ENCODE results near the gene RAB31. TPM values are rescaled to one million over a fixed set of nuclear protein-coding genes. Genes with fewer than 3 reads are reported as not detected.

Gene RAB31
- total RNA-seq, 4 donors from 2014 or later: 94.0 to 145 (median 107) TPM

GRCh38 chr18:9827211-9827792 lies 119.2 kb downstream of the RAB31 start:
- DNase-seq (ENCODE audit: extremely low spot score): peak; percentile 72
- H3K4me3 ChIP-seq: no peak overlapping the region
- no peaks in the 10 kb centered on the region for H3K9me3 ChIP-seq
- H3K36me3 ChIP-seq: peaks cover 0 to 5% (median 0%) of the 10 kb centered on the region in 4 donors
- 68% methylated on average over 7 of the region's 7 CpGs for WGBS
- H3K4me1 ChIP-seq: peaks cover 30 to 71% (median 62%) of the 10 kb centered on the region in 4 donors
- peak overlapping the region; percentile 83 to 88 (median 86) for H3K27ac ChIP-seq (replicated peaks in 1 of 4)
- intact Hi-C loops (cut with DNase I): no loop called here
- no peaks in the 10 kb centered on the region for H3K27me3 ChIP-seq
- TF ChIP-seq EP300 (IDR thresholded peaks at IDR 0.05) (no peak), POLR2A (IDR thresholded peaks at IDR 0.05; ENCODE audit: low read depth) (no peak), CTCF (IDR thresholded peaks at IDR 0.05) (no peak), POLR2AphosphoS5 (IDR thresholded peaks at IDR 0.05) (no peak)

GRCh38 chr18:9827793-9828505 lies 119.8 kb downstream of the RAB31 start:
- Histone ChIP-seq H3K4me3 (no peak overlapping the region), H3K9me3 (no peaks in the 10 kb centered on the region), H3K4me1 (peaks cover 30 to 71% (median 62%) of the 10 kb centered on the region in 4 donors), H3K27ac (replicated peaks in 1 of 4) (peak overlapping the region; percentile 83 to 88 (median 86)), H3K27me3 (no peaks in the 10 kb centered on the region), H3K36me3 (peaks cover 0 to 8% (median 0%) of the 10 kb centered on the region in 4 donors)
- WGBS: 75% methylated on average over 14 of the region's 14 CpGs
- intact Hi-C loops (cut with DNase I): no loop called here
- peak; percentile 91 for DNase-seq (ENCODE audit: extremely low spot score)
- TF ChIP-seq POLR2A (IDR thresholded peaks at IDR 0.05; ENCODE audit: low read depth): peak; percentile 2
- TF ChIP-seq CTCF (IDR thresholded peaks at IDR 0.05): no peak
- peak in 1 of 2 donors; percentile 56 for TF ChIP-seq POLR2AphosphoS5 (IDR thresholded peaks at IDR 0.05)

GRCh38 chr18:9828506-9829396 lies 120.7 kb downstream of the RAB31 start:
- Histone ChIP-seq H3K27ac (replicated peaks in 1 of 4) (peak overlapping the region in 3 of 4 donors; percentile 83 to 88 (median 87)), H3K4me1 (peaks cover 29 to 68% (median 56%) of the 10 kb centered on the region in 4 donors)
- intact Hi-C loops (cut with DNase I): no loop called here

GRCh38 chr18:9829397-9829712 lies 121.3 kb downstream of the RAB31 start:
- TF ChIP-seq POLR2A (IDR thresholded peaks at IDR 0.05; ENCODE audit: low read depth) (no peak), CTCF (IDR thresholded peaks at IDR 0.05) (no peak), EP300 (IDR thresholded peaks at IDR 0.05) (no peak), POLR2AphosphoS5 (IDR thresholded peaks at IDR 0.05) (no peak)
- Histone ChIP-seq H3K4me3 (no peak overlapping the region), H3K27me3 (no peaks in the 10 kb centered on the region), H3K27ac (replicated peaks in 1 of 4) (peak overlapping the region in 1 of 4 donors; percentile 88), H3K36me3 (peaks cover 0 to 11% (median 0%) of the 10 kb centered on the region in 4 donors), H3K4me1 (peaks cover 23 to 65% (median 53%) of the 10 kb centered on the region in 4 donors), H3K9me3 (no peaks in the 10 kb centered on the region)
- peak; percentile 60 for DNase-seq (ENCODE audit: extremely low spot score)
- intact Hi-C loops (cut with DNase I): no loop called here
- 93% methylated on average over 6 of the region's 6 CpGs for WGBS

More at GRCh38 chr18:9828506-9829396, 120.7 kb downstream of the RAB31 start:
- TF ChIP-seq CTCF (IDR thresholded peaks at IDR 0.05): no peak
- TF ChIP-seq EP300 (IDR thresholded peaks at IDR 0.05): no peak
- no peak for TF ChIP-seq POLR2AphosphoS5 (IDR thresholded peaks at IDR 0.05)
- no peak for TF ChIP-seq POLR2A (IDR thresholded peaks at IDR 0.05; ENCODE audit: low read depth)
- H3K36me3 ChIP-seq: peaks cover 0 to 11% (median 0%) of the 10 kb centered on the region in 4 donors
- H3K9me3 ChIP-seq: no peaks in the 10 kb centered on the region
- no peak overlapping the region for H3K4me3 ChIP-seq
- WGBS: 91% methylated on average over 15 of the region's 15 CpGs
- peak; percentile 78 for DNase-seq (ENCODE audit: extremely low spot score)
- H3K27me3 ChIP-seq: no peaks in the 10 kb centered on the region

All from esophagus muscularis mucosa (tissue), 4 donors.